Endometrium (tissue), 2 donors: ENCODE measurements around the gene GALNT10.
"Not testable (repeated sequence)": the region's sequence is repeated elsewhere in the genome, so short reads cannot be mapped to it uniquely, and the experiment has no call there.

Experiments
- FAIRE-seq: peaks from 2 replicates; lab custom pipeline; 2012; peaks lifted over from hg19 to GRCh38; lab: Jason Lieb, UNC
- donor health status: control.
- donor health status: control.

Gene GALNT10, protein sequence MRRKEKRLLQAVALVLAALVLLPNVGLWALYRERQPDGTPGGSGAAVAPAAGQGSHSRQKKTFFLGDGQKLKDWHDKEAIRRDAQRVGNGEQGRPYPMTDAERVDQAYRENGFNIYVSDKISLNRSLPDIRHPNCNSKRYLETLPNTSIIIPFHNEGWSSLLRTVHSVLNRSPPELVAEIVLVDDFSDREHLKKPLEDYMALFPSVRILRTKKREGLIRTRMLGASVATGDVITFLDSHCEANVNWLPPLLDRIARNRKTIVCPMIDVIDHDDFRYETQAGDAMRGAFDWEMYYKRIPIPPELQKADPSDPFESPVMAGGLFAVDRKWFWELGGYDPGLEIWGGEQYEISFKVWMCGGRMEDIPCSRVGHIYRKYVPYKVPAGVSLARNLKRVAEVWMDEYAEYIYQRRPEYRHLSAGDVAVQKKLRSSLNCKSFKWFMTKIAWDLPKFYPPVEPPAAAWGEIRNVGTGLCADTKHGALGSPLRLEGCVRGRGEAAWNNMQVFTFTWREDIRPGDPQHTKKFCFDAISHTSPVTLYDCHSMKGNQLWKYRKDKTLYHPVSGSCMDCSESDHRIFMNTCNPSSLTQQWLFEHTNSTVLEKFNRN

GRCh38 chr5:154190595-154191304 is at the start of gene GALNT10:
Gene GALNT10 (plus strand): TSS chr5:154190733. CDS start chr5:154190867, 134 bp downstream.
- no peak for FAIRE-seq

GRCh38 chr5:154141745-154142221 is 48.8 kb upstream of the GALNT10 start:
- no peak for FAIRE-seq

DNA sequence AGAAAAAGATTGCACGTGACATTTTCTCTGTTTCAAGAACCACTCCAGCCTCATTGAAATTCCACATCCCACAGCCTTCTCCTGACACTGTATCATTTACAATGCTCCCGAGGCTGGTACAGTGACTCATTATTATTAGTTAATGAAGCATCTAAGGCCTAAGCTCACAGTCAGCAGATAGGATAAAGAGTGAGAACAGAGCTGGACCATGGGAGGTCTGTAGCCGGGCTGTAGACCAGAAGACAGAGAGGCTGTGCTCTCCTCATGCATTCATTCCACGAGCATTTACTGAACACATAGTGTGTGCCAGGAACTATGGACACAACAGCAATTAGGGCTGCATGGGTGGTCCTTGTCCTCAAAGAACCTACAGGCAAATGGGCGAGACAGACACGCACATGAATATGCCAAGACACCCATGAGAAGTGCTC is 47.3 kb upstream of the GALNT10 start:
- no peak for FAIRE-seq

DNA sequence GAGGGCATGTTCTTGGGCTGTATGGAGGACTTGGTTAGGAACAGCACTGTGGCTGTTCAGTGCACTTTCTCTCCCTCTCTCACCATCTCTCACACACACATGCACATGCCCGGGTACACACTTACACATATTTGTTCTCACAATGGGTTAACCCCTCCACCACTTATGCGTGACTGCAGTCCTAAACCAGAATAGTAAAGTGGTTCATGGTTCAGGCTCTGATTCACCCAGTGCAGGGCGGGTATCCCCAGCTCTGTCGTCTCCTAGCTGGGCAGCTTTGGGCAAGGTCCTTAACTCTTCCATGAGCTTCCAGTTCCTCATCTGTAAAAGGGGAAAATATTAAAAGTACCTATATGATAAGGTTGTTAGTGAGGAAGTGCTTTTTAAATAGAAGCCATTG is 45.3 kb upstream of the GALNT10 start:
- FAIRE-seq = no peak

DNA sequence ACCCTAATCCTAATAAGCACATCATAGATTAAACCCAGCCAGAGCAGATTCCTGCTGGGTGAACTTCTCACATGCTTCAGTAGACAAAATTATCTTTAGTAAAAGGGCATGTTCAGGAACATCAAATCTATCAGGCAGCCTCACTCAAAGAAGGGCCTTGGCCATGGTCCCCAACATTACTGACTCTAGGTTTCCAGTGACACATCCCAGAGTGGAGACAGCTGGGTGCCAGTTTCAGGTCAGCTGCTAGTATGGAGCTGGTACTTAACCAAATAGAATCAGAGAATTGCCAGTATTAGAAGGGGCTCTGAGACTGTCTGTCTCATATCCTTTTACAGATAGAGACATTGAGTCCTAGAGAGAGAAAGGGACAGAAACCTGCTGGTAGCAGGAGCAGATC is 44.1 kb upstream of the GALNT10 start:
- FAIRE-seq = no peak

GRCh38 chr5:154147666-154148065 is 42.9 kb upstream of the GALNT10 start:
- no peak for FAIRE-seq

DNA sequence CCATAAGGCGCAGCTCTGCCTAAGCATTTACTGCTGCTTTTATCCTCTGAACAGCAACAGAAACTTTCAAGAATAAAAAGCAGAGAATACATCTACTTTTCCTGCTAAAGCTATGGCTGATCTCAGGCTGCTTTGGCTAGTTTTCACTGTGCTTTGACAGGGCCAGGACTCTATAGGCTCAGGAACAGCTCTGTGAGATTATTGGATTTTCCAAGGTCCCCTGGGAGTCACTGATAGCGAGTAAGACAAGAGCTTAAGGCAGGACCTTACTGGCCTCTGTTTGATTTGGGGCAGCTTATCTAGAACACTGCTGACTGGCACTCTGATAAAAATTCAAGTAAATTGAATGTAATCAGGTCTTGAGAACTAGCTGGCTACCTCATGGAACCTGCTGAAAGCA is 40.1 kb upstream of the GALNT10 start:
- FAIRE-seq = not testable (repeated sequence)

- no peak for FAIRE-seq
Observed at GRCh38 chr5:154157483-154158378, 32.8 kb upstream of the GALNT10 start.

DNA sequence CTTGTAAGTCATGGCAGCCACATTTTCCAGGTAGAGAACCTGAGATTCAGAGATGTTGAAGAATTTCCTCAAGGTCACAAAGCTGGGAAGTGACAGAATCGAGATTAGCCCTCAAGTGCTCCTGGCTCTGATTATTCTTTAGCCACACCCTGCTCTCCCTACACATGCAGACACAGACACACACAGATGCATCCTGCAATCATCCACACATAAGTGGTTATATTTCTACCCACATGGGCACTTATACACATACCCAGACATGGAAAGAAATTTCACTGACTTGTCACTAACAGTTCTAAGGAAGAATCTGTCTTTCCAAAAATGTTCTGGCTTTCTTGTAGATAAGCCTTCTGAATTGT is 32.2 kb upstream of the GALNT10 start:
- no peak for FAIRE-seq

GRCh38 chr5:154159343-154159742 is 31.2 kb upstream of the GALNT10 start:
- no peak for FAIRE-seq

GRCh38 chr5:154162539-154163151 is 27.9 kb upstream of the GALNT10 start:
- FAIRE-seq = no peak

DNA sequence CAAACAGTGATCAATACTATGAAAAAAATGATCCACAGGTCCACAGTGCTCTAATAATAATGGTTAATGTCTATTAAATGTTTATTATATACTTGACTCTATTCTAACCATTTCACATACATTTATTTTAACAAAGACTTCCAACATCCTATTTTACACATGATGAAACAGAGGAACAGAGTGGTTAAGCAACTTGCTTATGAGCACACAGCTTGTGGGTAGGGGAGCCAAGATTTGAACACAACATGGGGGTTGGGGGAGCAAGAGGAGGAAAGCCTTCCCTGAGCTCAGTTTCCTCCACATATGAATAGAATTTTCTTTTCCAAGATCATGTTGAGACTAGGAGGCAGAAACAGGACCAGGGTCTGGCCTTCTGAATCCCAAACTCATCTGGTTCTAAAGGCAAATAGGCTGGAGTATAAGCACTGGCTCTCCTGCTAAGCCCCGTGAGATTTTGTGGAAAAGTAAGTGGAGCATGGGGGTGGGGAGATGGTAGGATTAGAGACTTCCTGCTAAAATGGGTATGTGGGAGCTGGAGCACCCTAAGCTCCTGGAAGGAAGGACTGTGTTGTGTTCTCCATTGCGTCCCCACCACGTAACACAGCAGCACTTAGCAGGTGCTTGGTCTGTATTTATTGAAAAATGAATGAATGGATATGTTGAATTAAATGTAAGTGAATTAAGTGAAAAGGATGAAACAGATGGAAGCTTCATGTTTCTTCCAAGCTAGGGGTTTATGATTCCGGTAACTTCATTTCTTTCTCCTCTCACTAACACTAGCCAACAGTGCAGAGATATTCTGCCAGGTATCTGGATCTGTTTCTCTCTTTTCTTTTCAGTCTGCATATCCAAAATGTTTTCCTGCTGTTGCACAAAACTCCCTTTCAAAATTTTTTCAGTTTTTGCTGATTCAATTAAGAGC is 26.9 kb upstream of the GALNT10 start:
- no peak for FAIRE-seq

GRCh38 chr5:154164249-154164581 is 26.3 kb upstream of the GALNT10 start:
- FAIRE-seq = no peak

- FAIRE-seq = no peak
Observed at GRCh38 chr5:154165886-154166285, 24.6 kb upstream of the GALNT10 start.

DNA sequence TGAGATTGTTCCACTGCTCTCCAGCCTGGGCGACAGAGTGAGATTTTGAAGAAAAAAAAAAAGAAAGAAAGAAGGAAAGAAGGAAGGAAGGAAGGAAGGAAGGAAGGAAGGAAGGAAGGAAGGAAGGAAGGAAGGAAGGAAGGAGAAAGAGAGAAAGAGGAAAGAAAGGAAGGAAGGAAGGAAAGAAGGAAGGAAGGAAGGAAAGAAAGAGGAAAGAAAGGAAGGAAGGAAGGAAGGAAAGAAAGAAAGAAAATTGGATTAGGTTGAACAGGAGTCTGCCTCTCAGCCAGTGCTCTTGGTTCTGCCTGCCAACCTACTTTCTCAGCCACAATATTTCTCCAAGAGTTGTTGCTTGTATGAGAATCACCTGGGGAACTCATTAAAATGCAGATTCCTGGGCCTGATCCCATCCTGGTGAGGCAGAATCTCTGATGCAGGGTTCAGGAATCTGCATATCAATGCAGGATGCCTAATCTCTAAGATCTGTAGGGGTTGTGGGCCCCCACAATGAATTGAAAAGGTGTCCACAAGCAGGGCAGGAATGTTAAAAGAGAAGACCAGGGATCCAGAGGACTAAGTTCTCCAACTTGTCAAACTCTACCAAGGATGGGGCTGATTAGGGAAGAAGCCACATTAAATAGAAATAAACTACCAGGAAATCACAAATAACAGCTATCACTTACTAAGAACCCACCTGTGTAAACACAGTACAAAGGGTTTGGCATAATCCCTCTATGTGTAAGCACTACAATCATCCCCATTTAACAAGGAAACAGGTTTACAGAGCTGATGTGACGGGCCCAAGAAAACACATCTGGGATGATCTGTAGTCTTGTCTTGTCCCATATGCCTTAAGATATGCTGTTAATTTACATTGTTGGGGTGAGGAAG is 23.4 kb upstream of the GALNT10 start:
- no peak for FAIRE-seq

DNA sequence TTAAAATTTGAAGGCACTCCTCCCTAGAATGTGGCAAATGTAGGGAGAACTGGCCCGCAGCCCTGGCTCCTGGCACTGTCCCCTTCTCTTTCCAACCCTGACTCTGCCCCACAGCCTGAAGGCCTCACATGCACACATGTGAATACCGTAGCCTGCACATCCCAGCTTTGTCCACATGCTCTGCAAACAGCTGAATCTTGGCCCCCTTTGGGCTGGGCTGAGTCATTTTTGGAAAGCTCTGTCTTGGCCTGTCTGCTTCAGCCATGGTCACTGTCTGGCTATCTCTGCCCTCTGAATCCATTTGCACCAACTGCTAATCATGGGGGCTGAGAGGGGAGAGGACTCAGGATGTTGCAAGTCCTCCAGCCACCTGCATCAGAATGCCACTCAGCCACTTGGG is 22.1 kb upstream of the GALNT10 start:
- no peak for FAIRE-seq

DNA sequence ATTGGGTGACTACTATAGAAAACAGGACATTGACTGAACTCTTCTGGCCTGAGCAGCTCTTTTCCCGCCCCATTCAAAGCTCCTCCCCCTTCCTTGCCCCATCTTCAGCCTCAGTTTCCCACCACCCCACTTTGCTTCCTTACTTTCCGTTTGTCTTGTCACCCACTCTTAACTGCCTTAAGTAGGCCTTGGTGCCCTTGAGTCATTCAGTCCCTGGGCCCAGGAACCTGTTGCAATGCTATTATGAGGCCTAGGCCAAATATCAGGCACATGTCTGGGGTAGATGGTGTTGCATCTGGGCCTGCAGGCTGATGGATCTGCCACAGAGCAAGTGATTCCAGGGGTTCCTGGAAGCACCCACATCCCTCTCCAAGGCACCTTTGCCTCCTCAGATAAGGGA is 17.7 kb upstream of the GALNT10 start:
- FAIRE-seq = no peak

DNA sequence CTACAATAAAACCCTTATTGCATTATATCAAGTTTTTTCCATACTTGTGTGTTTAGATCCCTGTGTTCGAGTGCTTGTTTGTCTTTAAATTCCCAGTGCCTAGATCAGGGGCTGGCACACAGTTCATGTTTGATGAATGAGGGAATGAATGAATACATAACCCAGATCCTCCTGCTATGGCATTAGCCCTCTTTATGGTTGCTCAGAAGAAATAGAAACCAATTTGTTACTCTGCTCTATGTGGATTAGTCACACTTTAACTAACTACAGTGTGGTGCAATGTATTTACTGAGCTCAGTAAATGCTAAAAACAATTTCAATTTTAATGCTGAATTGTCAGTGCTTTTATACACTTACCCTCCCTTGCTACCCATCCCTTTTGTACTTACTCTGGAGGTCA is 16.4 kb upstream of the GALNT10 start:
- no peak for FAIRE-seq

GRCh38 chr5:154176181-154176580 is 14.4 kb upstream of the GALNT10 start:
- no peak for FAIRE-seq

DNA sequence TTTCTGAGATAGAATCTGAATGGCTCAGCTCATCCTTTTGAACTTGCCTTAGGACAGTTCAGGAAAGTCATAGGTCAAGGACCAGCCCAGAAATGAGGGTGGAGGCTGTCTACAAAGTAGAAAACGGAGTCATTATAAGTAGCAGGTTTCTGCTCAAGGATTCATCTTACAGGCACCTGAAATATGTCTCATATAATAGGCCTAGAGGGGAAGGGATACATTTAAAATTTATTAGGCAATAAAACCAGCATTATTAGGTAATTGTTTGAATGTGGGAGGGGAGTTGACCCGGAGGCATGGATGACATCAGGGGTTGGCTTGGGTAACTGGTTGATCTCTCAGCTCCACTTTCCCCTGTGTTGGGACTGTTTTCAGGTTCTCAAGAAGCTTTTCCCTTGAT is 11.9 kb upstream of the GALNT10 start:
- no peak for FAIRE-seq
